SK-N-SH treated with all-trans-retinoic acid at 6 μM for 48 hours (cell line): ENCODE results near the gene CIT.

Source experiments
- ATAC-seq: fragments of 200-7000 bp; cut with Tn5 transposase; 3 replicates; pipeline ENCODE4 v1.9.1; 2020; ENCODE audit warnings: mild to moderate bottlenecking, moderate library complexity
- ARNTL ChIP-seq: fragments of 450-650 bp; formaldehyde crosslinking; IDR thresholded peaks from 2 replicates; pipeline ENCODE4 v1.5.0; 2020; ENCODE audit warnings: low read depth, mild to moderate bottlenecking, moderate library complexity, borderline replicate concordance
- BACH2 ChIP-seq: fragments of 250-450 bp; sonication (Bioruptor Pico); IDR thresholded peaks from 2 replicates; pipeline ENCODE4 v1.9.0; 2021; ENCODE audit warnings: mild to moderate bottlenecking, borderline replicate concordance
- CSDC2 ChIP-seq: fragments of 250-450 bp; sonication (Bioruptor Pico); IDR thresholded peaks from 2 replicates; pipeline ENCODE4 v1.5.0; 2020; ENCODE audit warnings: mild to moderate bottlenecking, moderate library complexity
- ESRRG ChIP-seq: fragments of 250-450 bp; sonication (Bioruptor Pico); IDR thresholded peaks from 2 replicates; pipeline ENCODE4 v1.6.1; 2021; ENCODE audit warnings: mild to moderate bottlenecking
- GLIS3 ChIP-seq: fragments of 250-450 bp; sonication (Bioruptor Pico); IDR thresholded peaks from 2 replicates; pipeline ENCODE4 v1.5.0; 2020; ENCODE audit warnings: mild to moderate bottlenecking, moderate library complexity
- PPARA ChIP-seq: fragments of 250-450 bp; sonication (Bioruptor Pico); IDR thresholded peaks from 2 replicates; pipeline ENCODE4 v1.5.0; 2020; ENCODE audit warnings: mild to moderate bottlenecking, borderline replicate concordance
- RARB ChIP-seq: fragments of 250-450 bp; sonication (Bioruptor Pico); IDR thresholded peaks from 2 replicates; pipeline ENCODE4 v1.8.0; 2021; ENCODE audit warnings: mild to moderate bottlenecking, moderate library complexity
- SNAI2 ChIP-seq: fragments of 250-450 bp; sonication (Bioruptor Pico); IDR thresholded peaks from 2 replicates; pipeline ENCODE4 v1.5.0; 2020; ENCODE audit warnings: mild to moderate bottlenecking, moderate library complexity
- TCF4 ChIP-seq: fragments of 250-450 bp; sonication (Bioruptor Pico); IDR thresholded peaks from 2 replicates; pipeline ENCODE4 v1.8.0; 2021; ENCODE audit warnings: mild to moderate bottlenecking, moderate library complexity, borderline replicate concordance
- TOX ChIP-seq: fragments of 250-450 bp; sonication (Bioruptor Pico); IDR thresholded peaks from 2 replicates; pipeline ENCODE4 v1.8.0; 2021; ENCODE audit warnings: mild to moderate bottlenecking, moderate library complexity, borderline replicate concordance
- ZFP3 ChIP-seq: fragments of 250-450 bp; sonication (Bioruptor Pico); IDR thresholded peaks from 2 replicates; pipeline ENCODE4 v1.5.0; 2020; ENCODE audit warnings: mild to moderate bottlenecking, moderate library complexity
- ZFP30 ChIP-seq: fragments of 450-650 bp; formaldehyde crosslinking; IDR thresholded peaks from 2 replicates; pipeline ENCODE4 v1.5.0; 2022; ENCODE audit warnings: mild to moderate bottlenecking, moderate library complexity
- ZNF565 ChIP-seq: fragments of 450-650 bp; formaldehyde crosslinking; conservative IDR thresholded peaks from 2 replicates; pipeline ENCODE4 v1.5.0; 2020; ENCODE audit warnings: low read depth, mild to moderate bottlenecking, moderate library complexity
- ZNF70 ChIP-seq: fragments of 450-650 bp; formaldehyde crosslinking; IDR thresholded peaks from 2 replicates; pipeline ENCODE4 v1.5.0; 2020; ENCODE audit warnings: mild to moderate bottlenecking, moderate library complexity
- ZNF8 ChIP-seq: fragments of 450-650 bp; formaldehyde crosslinking; IDR thresholded peaks from 2 replicates; pipeline ENCODE4 v1.5.0; 2020; ENCODE audit warnings: mild to moderate bottlenecking, moderate library complexity
- TF ChIP-seq, protein P1 (sequence below): fragments of 250-450 bp; sonication (Bioruptor Pico); IDR thresholded peaks from 2 replicates; pipeline ENCODE4 v1.5.0; 2020; ENCODE audit warnings: mild to moderate bottlenecking, moderate library complexity
- TF ChIP-seq, protein P2 (sequence below): fragments of 250-450 bp; sonication (Bioruptor Pico); IDR thresholded peaks from 2 replicates; pipeline ENCODE4 v1.5.1; 2020; ENCODE audit warnings: low read depth, mild to moderate bottlenecking, moderate library complexity
- TF ChIP-seq, protein P3 (sequence below): fragments of 250-450 bp; sonication (Bioruptor Pico); IDR thresholded peaks from 2 replicates; pipeline ENCODE4 v1.8.0; 2021; ENCODE audit warnings: low read depth, mild to moderate bottlenecking, moderate library complexity, borderline replicate concordance
- TF ChIP-seq, protein P4 (sequence below): fragments of 250-450 bp; sonication (Bioruptor Pico); IDR thresholded peaks from 2 replicates; pipeline ENCODE4 v1.5.1; 2021; ENCODE audit warnings: mild to moderate bottlenecking, moderate library complexity
- TF ChIP-seq, protein P5 (sequence below): fragments of 250-450 bp; sonication (Bioruptor Pico); IDR thresholded peaks from 2 replicates; pipeline ENCODE4 v1.8.0; 2020; ENCODE audit warnings: mild to moderate bottlenecking, moderate library complexity, borderline replicate concordance

The CIT gene

DNA sequence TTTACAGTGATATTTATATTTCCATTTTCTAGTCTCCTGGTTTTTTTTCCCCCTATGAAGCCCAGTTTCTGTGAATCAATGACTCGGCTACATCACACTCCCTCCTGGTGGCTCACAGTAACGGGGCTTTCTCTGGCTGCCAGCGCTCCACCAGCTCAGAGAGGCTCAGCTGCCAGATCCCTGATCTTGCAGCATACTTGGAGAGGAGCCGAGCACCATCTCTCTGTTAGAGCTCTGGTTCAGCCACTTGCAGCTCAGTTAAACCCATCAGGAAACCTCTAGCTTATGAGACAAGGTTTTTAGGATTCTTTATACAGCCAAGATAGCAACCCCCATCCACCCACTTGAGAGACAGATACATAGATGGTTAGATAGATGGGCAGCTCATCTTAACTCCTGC lies 74.6 kb downstream of the CIT start:
- no peak for ATAC-seq
- TF ChIP-seq RARB (CRISPR knock-in tag) = no peak
- TF ChIP-seq ARNTL (CRISPR knock-in tag) = no peak
- TF ChIP-seq SNAI2 (CRISPR knock-in tag) = no peak
- TF ChIP-seq, protein P1, sequence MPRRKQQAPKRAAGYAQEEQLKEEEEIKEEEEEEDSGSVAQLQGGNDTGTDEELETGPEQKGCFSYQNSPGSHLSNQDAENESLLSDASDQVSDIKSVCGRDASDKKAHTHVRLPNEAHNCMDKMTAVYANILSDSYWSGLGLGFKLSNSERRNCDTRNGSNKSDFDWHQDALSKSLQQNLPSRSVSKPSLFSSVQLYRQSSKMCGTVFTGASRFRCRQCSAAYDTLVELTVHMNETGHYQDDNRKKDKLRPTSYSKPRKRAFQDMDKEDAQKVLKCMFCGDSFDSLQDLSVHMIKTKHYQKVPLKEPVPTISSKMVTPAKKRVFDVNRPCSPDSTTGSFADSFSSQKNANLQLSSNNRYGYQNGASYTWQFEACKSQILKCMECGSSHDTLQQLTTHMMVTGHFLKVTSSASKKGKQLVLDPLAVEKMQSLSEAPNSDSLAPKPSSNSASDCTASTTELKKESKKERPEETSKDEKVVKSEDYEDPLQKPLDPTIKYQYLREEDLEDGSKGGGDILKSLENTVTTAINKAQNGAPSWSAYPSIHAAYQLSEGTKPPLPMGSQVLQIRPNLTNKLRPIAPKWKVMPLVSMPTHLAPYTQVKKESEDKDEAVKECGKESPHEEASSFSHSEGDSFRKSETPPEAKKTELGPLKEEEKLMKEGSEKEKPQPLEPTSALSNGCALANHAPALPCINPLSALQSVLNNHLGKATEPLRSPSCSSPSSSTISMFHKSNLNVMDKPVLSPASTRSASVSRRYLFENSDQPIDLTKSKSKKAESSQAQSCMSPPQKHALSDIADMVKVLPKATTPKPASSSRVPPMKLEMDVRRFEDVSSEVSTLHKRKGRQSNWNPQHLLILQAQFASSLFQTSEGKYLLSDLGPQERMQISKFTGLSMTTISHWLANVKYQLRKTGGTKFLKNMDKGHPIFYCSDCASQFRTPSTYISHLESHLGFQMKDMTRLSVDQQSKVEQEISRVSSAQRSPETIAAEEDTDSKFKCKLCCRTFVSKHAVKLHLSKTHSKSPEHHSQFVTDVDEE (CRISPR knock-in tag) = no peak
- TF ChIP-seq CSDC2 (CRISPR knock-in tag) = no peak
- TF ChIP-seq ZNF70 (CRISPR knock-in tag) = no peak
- no peak for TF ChIP-seq ZFP30 (CRISPR knock-in tag)
- TF ChIP-seq, protein P2, sequence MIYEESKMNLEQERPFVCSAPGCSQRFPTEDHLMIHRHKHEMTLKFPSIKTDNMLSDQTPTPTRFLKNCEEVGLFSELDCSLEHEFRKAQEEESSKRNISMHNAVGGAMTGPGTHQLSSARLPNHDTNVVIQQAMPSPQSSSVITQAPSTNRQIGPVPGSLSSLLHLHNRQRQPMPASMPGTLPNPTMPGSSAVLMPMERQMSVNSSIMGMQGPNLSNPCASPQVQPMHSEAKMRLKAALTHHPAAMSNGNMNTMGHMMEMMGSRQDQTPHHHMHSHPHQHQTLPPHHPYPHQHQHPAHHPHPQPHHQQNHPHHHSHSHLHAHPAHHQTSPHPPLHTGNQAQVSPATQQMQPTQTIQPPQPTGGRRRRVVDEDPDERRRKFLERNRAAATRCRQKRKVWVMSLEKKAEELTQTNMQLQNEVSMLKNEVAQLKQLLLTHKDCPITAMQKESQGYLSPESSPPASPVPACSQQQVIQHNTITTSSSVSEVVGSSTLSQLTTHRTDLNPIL (CRISPR knock-in tag) = no peak
- TF ChIP-seq, protein P3, sequence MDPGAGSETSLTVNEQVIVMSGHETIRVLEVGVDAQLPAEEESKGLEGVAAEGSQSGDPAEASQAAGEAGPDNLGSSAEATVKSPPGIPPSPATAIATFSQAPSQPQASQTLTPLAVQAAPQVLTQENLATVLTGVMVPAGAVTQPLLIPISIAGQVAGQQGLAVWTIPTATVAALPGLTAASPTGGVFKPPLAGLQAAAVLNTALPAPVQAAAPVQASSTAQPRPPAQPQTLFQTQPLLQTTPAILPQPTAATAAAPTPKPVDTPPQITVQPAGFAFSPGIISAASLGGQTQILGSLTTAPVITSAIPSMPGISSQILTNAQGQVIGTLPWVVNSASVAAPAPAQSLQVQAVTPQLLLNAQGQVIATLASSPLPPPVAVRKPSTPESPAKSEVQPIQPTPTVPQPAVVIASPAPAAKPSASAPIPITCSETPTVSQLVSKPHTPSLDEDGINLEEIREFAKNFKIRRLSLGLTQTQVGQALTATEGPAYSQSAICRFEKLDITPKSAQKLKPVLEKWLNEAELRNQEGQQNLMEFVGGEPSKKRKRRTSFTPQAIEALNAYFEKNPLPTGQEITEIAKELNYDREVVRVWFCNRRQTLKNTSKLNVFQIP (CRISPR knock-in tag) = no peak
- TF ChIP-seq, protein P4, sequence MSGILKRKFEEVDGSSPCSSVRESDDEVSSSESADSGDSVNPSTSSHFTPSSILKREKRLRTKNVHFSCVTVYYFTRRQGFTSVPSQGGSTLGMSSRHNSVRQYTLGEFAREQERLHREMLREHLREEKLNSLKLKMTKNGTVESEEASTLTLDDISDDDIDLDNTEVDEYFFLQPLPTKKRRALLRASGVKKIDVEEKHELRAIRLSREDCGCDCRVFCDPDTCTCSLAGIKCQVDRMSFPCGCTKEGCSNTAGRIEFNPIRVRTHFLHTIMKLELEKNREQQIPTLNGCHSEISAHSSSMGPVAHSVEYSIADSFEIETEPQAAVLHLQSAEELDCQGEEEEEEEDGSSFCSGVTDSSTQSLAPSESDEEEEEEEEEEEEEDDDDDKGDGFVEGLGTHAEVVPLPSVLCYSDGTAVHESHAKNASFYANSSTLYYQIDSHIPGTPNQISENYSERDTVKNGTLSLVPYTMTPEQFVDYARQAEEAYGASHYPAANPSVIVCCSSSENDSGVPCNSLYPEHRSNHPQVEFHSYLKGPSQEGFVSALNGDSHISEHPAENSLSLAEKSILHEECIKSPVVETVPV (CRISPR knock-in tag) = no peak
- no peak for TF ChIP-seq TCF4
- no peak for TF ChIP-seq TOX (CRISPR knock-in tag)
- TF ChIP-seq, protein P5, sequence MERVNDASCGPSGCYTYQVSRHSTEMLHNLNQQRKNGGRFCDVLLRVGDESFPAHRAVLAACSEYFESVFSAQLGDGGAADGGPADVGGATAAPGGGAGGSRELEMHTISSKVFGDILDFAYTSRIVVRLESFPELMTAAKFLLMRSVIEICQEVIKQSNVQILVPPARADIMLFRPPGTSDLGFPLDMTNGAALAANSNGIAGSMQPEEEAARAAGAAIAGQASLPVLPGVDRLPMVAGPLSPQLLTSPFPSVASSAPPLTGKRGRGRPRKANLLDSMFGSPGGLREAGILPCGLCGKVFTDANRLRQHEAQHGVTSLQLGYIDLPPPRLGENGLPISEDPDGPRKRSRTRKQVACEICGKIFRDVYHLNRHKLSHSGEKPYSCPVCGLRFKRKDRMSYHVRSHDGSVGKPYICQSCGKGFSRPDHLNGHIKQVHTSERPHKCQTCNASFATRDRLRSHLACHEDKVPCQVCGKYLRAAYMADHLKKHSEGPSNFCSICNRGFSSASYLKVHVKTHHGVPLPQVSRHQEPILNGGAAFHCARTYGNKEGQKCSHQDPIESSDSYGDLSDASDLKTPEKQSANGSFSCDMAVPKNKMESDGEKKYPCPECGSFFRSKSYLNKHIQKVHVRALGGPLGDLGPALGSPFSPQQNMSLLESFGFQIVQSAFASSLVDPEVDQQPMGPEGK (CRISPR knock-in tag) = no peak
- TF ChIP-seq ZNF8 (CRISPR knock-in tag) = no peak
- no peak for TF ChIP-seq BACH2 (CRISPR knock-in tag)
- no peak for TF ChIP-seq PPARA (CRISPR knock-in tag)
- no peak for TF ChIP-seq ZFP3 (CRISPR knock-in tag)
- no peak for TF ChIP-seq ESRRG (CRISPR knock-in tag)

DNA sequence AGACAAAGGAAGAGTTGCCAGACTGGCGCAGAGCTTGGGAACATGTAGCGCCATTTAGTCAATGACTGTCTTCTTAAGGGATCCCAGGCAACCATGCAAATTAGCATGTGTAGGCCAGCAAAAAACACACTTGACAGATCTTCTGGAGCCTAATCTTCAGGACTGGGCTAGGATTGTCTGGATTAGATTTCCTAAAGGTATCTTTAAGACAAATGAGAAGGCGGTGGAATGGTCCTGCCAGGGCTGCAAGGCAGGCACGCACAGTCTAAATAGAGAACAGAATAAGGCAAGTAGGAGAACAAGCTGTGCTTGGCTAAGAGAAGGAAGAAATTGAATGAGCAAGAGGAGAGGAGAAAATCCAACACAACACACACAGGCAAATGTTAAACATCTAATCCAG lies 80.0 kb downstream of the CIT start:
- ATAC-seq = no peak

More for the DNA sequence above, 80.0 kb downstream of the CIT start:
- no peak for TF ChIP-seq ZNF565
- TF ChIP-seq RARB (CRISPR knock-in tag) = no peak
- no peak for TF ChIP-seq GLIS3 (CRISPR knock-in tag)
- TF ChIP-seq TOX (CRISPR knock-in tag) = no peak
- no peak for TF ChIP-seq ZFP30 (CRISPR knock-in tag)
- TF ChIP-seq, protein P4 (CRISPR knock-in tag) = no peak
- TF ChIP-seq ESRRG (CRISPR knock-in tag) = no peak
- no peak for TF ChIP-seq TCF4
